HG03064 (cell line): ENCODE measurements around the gene AGPAT3.

Experiments
- ATAC-seq: cut with Tn5 transposase; IDR thresholded peaks from one replicate; pipeline ENCODE4 v1.9.1; 2021; ENCODE audit warnings: low read depth; ENCODE audit not compliant: unreplicated experiment

The AGPAT3 gene

GRCh38 chr21:43950481-43950880, 85.5 kb downstream of the AGPAT3 start:
- ATAC-seq: no peak

DNA sequence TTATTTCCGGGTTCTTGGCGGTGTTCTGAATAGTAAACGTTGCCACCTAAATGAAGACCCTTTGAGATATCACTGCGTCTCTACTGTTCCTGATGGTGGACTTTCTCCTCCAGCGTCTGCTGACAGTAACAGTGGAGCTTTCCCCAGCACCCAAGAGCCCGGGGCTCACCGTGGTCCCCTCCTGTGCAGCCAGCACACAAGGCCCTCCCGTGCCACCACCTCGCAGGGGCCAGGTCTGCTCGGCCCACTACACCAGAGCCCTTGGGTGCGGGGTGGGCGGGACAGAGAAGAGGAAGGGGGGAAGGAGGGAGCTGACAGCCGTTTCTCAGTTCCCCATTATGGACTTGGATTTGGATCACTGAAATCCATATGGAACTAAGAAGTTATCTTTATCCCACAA, 85.9 kb downstream of the AGPAT3 start:
- no peak for ATAC-seq

- ATAC-seq: no peak
Observed at GRCh38 chr21:43951911-43952703, 87.1 kb downstream of the AGPAT3 start.

- ATAC-seq: no peak
Observed at GRCh38 chr21:43953021-43953420, 88.0 kb downstream of the AGPAT3 start.

DNA sequence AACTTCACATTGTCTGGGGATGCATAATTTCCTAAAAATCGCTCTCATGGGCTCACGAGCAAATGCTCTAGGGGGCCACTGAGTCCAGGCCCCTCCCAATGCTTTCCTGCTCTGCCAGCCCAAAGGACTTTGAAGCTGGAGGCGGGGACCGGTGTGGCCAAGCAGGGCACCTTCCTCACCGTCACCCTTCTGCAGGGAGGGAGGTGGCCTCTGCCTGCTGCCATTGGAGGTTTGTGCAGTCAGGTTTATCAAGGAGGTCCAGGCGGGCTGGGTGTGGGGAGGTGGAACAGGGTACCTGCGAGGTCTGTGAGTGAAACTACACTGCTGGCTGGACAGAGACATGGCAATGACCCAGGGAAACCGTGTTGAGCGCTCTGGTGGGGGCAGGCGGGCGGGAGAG, 89.0 kb downstream of the AGPAT3 start:
- no peak for ATAC-seq

DNA sequence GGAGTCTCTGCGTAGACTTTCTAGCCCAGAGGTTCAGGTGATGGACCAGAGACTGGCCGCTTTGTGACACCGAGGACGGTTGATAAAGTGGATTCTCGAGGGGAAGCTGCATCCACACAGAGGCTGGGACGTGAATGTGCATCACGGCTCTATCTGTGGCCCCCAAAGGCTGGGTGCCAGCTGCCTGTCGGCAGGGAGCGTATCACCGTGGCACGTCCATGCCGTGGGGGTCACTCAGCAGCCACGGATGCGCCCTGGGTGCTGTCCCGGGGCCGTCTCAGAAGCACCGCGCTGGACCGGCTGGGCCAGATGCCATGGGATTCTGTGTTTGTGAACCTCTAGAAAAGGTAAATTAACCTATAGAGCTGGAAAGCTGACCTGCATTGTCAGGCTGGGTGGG, 89.9 kb downstream of the AGPAT3 start:
- ATAC-seq: no peak

DNA sequence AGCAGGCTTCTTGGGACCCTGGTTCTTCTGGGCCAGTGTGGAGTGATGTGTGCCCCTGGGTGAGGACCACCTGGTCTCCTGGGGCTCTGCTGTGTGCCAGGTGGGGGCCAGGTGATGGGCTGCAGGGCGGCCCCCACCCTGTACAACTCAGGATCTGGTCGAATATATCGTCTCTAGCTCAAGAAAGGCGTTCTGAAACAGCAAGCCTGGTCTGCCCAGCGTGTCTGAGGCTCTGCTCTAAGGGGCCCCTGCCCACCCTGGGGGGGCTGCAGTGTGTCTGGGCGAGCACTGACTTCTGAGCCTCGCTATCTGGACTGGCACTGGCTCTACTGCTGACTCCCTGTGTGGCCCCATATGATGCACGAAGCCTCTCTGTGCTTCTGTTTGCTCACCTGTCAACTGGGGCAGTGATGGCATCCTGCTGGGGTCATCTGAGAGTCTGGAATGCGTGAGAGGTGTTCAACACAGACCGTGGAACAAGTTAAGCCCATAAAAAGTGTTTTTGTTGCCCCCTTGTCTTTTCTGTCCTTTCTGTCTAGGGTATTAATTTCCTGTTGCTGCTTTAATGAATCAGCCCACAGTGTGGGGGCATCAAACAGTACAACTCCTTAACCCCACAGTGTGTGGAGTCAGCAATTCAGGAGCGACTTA, 91.1 kb downstream of the AGPAT3 start:
- no peak for ATAC-seq

- no peak for ATAC-seq
Observed at GRCh38 chr21:43956670-43957035, 91.6 kb downstream of the AGPAT3 start.

DNA sequence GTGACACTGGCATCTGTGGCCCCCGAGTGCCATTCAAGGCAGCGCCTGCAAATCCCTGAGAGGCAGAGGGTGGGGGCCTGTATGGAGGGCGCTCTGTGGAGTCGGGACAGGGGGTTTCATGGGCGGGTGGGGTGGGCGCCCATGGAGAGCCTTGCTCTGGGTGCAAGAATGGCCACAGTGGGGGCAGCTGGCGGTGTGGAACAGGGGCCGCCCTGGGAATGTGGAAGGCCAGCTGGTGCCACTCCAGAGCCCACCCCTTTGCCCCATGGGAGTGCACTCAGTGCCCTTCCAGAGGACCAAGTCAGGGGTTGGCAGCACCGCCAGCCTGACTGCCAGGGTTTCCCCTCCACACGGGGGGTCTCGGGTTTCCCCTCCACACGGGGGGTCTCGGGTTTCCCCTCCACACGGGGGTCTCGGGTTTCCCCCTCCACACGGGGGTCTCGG, 92.1 kb downstream of the AGPAT3 start:
- ATAC-seq: no peak

DNA sequence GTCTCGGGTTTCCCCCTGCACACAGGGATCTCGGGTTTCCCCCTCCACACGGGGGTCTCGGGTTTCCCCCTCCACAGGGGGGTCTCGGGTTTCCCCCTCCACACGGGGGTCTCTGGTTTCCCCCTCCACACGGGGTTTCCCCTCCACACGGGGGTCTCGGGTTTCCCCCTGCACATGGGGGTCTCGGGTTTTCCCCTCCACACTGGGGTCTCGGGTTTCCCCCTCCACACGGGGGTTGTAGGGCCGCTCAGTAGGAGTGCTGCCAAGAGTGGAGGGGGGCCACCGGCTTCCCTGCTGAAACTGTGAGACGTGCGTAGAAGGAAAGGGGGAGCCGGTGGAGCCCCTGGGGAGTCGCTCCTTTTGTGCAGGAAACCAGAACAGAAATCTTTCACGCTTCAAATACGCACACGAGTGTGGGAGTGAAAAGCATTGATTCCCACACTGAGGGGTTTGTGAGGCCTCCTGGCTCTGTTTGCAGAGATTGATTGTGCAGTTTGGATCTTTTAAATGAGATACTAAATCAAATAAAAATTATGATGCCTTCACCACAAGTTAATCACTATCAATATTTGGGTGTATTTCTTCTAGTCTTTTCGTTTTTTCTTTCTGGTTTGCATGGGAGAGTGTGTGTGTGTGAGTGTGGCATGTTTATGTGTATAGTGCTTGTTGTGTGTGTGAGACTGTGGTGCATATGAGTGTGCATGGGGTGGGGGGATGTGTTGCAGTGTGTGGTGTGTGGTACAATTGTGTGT, 92.8 kb downstream of the AGPAT3 start:
- no peak for ATAC-seq

- no peak for ATAC-seq
Observed at GRCh38 chr21:43958364-43959158, 93.5 kb downstream of the AGPAT3 start.

DNA sequence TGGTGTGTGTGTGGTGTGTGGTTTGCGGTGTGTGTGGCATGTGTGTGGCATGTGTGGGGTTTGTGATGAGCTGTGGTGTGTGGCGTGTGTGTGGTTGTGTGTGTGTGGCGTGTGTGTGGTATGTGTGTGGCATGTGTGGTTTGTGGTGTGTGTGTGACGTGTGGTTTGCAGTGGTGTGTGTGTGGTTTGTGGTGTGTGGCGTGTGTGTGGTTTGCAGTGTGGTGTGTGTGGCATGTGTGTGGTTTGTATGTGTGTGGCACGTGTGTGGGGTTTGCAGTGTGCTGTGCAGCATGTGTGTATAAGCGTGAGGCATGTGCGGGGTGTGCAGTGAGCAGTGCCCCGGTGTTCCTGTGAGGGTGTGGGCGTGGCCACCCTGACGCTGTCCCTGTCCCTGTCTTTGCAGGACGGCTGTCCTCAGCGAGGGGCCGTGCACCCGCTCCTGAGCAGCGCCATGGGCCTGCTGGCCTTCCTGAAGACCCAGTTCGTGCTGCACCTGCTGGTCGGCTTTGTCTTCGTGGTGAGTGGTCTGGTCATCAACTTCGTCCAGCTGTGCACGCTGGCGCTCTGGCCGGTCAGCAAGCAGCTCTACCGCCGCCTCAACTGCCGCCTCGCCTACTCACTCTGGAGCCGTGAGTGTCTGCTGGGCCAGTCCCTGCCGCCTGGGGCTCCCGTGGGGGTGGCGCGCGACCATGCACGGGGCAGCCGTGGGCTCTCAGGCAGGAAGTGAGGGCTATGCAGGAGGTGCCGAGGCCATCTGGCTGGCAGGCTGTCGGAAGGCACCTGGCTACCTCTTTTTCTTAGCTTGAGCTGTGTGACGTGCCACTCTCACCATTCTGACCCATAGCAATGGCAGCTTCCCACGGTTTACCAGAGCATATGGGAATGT, 94.5 kb downstream of the AGPAT3 start:
- no peak for ATAC-seq

- no peak for ATAC-seq
Observed at GRCh38 chr21:43961382-43961909, 96.4 kb downstream of the AGPAT3 start.

DNA sequence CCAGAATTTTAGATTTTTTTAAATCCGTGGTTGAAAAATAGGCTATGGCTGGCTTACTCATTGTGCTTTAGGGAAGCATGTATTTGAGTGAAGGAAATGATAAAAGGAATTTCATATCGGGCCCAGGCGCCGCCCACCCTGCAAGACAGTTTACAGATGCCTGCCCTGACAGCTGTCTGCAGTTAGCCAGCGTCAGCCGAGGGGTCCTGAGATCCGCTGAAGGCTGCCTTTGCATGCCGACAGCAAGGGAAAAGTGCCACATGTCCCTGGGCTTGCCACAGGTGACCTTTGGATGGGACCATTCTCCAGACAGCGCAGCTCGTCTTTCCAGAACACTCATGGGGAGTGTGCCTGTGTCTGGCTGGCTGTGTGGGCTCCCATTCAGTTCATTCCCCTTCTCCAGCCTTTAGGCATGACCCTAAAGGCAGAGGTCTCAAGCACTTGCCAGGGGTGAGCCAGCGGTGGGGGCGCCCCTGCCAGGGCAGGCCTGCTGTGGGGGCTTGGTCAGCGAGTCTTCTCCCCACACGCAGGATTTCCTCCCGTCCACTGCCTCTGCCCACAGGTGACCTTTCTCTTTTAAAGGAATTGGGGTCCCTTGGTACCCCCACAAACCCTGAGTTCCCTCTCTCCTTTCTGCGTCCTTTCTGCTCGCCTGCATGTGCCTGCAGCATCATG, 101.0 kb downstream of the AGPAT3 start:
- ATAC-seq: no peak

GRCh38 chr21:43966946-43967512, 102.0 kb downstream of the AGPAT3 start:
- no peak for ATAC-seq

DNA sequence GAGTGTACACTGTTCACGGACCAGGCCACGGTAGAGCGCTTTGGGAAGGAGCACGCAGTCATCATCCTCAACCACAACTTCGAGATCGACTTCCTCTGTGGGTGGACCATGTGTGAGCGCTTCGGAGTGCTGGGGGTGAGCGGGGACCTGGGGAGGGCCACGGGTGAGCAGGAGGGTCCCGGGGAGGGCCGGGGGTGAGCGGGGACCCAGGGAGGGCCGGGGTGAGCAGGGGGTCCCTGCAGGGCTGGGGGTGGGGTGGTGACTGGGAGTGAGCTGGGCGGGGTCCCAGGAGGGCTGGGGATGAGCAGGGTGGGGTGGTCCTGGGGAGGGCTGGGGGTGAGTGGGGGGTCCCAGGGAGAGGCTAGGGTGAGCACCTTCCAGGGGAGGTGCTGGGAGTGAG, 103.0 kb downstream of the AGPAT3 start:
- ATAC-seq: no peak

GRCh38 chr21:43968410-43969114, 103.5 kb downstream of the AGPAT3 start:
- no peak for ATAC-seq

GRCh38 chr21:43969115-43969444, 104.1 kb downstream of the AGPAT3 start:
- no peak for ATAC-seq
